ENCODE measurements around the gene MYLK3.
"Not testable (repeated sequence)": the region's sequence is repeated elsewhere in the genome, so short reads cannot be mapped to it uniquely, and the experiment has no call there.

The MYLK3 gene

DNA sequence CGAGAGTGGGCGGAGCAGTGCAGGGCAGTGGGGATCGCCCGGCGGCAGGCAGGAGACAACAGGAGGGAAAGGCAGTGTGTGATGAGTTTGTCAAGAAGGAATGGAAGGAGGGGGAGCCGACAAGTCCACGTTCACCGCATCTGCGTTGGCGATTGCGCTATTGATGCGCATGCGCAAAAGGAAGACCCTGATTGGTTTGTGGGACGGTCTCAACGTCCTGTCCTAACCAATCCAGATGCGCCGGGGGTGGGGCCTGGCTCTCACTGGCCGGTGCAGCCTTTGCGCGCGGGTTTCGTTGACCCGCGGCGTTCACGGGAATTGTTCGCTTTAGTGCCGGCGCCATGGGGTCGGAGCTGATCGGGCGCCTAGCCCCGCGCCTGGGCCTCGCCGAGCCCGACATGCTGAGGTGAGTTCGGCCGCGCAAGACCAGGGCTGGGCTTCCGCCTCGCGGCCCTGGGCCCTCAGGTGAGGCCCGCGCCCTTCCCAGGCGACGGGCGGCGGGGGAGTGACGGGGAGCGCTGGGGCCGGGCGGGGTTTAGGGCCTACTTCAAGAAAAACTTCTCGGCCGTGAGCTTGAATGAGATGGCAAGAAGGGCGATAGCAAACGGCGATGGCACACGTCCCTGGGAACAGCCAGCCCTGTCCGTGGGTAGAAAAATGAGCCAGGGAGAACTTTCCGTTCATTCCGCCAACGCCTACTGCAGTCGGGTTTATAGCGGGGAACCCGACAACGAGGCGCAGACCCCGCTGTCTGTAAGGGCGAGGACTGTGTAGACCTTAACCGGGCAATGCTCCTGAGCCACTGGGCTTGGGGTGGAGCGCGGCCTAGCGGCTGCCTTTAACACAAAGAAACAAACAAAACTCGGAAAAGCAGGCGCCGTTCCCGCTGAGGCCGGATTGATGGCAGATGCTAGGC, 58.5 kb downstream of the MYLK3 start, which contains the start of gene ORC6:
Gene ORC6, plus strand, starts transcription at position 295 of the 916 bp plus-strand sequence. Its CDS starts 47 bp downstream, at position 342.
- peak; percentile 97 for DNase-seq
- ATAC-seq, result peak; percentile 88

DNA sequence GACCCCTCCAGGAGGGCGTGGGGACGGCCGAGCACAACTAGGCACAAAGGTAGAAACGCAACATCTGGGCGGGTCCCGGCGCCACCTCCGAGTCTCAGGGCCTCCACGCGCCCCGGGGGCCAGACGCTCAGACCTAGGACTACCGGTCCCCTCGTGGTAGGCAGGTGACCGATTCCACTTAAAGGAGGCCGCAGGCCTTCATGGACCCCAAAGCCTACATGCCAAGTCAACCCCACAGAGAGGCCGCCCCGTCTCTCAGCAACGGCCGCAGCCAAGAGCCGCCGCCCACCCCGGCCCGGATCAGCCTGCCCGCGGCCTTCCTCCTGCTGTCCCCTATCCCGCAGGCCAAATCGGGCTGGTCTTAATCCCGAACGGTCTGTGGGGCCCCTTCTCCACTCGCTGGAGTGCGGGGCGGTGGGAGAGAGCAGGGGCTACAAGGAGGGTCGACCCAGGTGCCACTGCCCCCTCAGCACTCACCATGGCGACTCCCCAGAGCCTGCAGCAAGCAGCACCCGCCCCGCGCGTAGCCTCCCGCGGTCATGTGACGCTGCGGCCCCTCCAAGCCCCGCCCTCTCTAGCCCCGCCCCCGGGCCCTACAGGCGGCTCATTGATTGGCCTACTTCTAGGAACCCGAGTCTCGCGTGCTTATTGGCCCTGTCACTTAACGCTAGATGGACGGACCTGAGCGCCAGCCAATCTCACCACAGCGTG, 59.3 kb downstream of the MYLK3 start, which contains the start of gene VPS35:
Gene VPS35, minus strand, starts transcription at position 525 of the 711 bp plus-strand sequence. Its CDS starts 45 bp downstream, at position 480.
- ATAC-seq, result peak; percentile 93
- peak; percentile 100 for DNase-seq

DNA sequence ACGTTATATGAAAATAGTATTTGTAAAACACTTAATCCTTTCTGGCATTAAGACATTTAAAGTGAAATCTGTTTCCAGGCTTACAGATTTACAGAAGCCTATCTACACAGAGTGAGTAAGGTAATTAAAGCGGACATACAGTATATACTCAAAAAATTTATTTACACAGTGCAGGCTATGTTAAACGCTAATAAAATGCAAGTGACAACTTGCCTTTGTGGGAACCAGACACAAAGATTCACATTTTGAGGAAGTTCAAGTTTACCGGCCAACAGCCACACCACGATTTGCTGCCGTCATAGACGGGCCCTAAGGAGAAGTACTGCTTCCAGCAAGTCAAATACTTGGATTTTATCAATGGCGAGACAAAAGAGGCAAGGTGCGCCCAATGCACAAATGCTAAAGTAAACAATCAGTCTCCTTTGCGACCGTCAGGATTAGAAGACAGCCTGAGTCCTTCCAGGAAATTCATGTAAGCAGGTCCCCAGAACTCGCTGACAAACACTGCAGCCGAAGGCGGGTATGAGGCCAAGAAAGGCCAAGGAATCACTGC, 60.0 kb downstream of the MYLK3 start:
- ATAC-seq (no peak), DNase-seq (no peak)

DNA sequence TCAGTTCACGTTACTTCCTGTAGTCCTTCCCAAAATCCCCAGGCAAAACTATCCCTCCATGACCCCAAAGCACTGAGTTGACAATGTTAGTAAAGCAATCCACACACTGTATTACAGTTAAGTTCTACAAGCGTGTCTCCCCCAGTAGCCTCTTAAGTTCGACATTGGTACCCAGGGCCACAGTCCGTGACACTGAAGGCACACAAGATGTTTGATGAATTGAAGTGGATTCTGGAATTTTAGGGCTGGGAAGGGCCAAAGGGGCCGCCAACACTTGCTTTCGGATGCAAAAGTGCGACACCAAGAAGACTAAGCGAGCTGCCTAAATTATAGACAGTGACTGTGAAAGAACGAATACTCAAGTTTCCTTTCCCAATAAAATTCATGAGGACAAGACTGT, 60.7 kb downstream of the MYLK3 start:
- ATAC-seq (no peak), DNase-seq (no peak)

DNA sequence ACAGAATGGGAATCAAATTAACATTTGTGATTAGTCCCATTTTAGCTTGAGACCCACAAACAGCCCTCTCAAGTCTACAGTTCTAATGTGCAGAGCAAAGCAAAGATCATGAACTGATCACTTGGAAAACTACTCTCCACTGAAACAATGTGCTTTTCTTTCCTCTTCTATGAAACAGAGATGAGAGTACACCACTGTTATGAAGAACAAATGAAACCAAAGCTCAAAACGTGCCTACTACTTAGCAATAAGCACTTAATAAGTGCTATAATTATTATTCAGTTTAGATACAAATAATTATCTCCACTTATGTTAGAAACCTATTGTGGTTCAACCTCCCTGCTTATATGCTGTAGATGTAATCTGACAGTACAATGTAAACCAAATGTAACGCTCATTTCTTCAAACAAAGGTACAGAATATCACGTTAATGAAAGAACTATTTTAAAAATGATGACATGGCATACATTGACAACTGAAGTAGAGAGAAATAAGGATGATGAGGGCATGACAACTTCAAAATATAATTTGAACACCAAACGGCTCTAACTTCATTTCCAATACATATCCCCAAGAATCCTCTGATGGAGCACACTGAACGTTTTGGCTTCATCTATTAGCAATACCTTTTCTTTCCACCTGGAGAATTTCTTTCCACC, 61.2 kb downstream of the MYLK3 start:
- ATAC-seq (no peak), DNase-seq (no peak)

DNA sequence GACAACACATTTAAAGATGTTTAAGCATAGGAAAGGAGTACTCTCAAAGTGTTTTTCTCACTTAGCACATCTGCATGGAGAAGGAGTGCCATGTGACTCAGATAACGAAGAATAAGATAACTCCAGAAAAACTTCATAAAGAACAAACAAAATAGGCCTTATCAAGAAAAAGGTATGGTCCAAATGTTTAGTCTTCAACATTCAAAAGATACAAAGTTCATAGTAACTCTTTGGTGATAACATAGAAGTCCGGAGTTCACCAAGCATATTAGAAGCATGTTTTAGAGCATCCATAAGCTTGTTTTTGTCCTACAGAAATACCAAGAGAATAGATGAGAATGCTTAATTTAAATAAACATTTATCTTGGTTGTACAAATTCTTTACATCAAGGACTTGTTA, 66.3 kb downstream of the MYLK3 start:
- not testable (repeated sequence) for DNase-seq, ATAC-seq

DNA sequence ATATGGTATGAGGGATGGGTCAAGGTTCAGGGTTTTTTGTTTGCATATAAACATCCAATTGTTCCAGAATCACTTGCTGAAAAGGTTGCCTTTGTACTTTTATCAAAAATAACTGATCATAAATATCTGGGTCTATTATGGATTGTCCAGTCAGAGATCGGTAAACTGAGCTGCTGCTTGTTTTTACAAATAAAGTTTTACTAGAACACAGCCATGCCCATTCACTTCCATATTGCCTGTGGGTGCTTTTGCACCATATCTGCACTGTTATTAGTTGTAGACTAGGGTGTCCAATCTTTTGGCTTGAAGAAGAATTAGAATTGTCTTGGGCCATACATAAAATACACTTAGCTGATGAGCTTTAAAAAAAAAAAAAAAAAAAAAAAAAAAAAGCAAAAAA, 70.2 kb downstream of the MYLK3 start:
- not testable (repeated sequence) for DNase-seq, ATAC-seq

DNA sequence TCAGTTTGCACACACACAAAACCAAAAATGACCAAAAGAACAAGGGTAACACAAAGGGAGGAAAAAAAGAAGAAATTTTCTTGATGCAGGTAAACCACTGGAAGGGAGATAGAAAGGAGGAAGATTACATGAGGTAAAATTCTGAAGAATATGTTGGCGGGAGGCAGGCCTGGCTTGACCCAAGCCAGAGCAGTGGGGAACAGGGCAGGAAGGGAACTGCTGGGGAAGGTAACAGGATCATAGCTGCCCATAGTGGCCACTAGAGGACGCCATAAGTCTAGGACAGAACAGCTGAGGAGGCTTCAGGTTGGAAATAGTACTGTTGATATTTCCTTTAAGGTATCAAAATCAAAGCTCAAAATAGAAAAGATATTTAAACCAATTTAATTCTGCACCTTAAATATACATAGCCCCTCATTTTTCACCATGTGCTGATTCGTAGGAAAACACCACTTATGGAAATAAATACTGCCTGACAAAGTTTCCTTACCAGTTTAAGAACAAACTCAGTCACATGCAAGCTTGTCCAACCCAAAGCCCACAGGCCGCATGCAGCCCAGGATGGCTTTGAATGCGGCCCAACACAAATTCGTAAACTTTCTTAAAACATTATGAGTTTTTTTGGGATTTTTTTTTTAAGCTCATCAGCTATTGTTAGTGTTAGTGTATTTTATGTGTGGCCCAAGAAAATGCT, 74.7 kb downstream of the MYLK3 start:
- peak; percentile 29 for DNase-seq

DNA sequence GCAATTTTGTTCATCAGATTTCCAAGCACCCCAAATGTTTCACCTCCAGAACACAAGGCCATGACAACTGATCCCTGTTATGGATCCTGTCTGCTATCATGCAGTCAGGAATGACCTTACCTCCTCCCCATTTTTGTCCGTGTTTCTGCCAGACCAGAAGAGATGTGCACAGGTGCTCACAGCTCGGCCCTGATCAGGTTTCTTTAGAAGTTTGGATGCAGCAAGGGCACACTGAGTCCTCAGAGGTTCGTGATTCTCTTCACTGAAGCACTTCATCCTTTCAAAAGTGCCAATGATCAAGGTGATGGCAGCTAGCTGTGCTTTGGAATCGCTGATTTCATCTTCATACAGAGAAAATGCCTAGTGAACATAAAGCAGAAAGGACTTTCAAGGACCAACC, 86.0 kb downstream of the MYLK3 start:
- DNase-seq (no peak), ATAC-seq (no peak)

More for the DNA sequence above, 74.7 kb downstream of the MYLK3 start:
- peak; percentile 90 for ATAC-seq

DNA sequence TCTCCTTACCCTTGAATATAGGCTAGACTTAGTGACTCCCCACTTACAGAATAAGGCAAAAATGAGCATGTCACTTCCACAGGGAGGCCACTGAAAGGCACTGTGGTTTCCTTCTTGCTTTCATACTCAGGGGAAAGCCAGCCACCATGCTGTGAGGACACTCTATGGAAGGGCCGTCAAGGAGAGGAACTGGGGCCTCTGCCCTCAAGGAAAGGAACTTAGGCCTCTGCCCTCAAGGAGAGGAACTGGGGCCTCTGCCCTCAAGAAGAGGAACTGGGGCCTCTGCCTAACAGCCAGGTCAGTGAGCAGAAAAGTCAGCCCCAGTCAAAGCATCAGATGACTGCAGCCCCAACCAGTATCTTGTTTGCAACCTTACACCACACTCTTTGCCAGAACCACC, 89.2 kb downstream of the MYLK3 start:
- DNase-seq (peak; percentile 38), ATAC-seq (peak; percentile 94)
